Neural cell (in vitro differentiated cells): ENCODE data around the gene ARRDC2.

Experiments used
- EP300 ChIP-seq: fragments of 450-650 bp; conservative IDR thresholded peaks from 2 replicates; pipeline ENCODE4 v1.6.1; 2014; ENCODE audit warnings: antibody characterized with exemption, mild to moderate bottlenecking, moderate library complexity; ENCODE audit not compliant: poor library complexity, severe bottlenecking
- EZH2 ChIP-seq: fragments of 200-600, 300-800 bp; shearing (Covaris generic), sonication (generic); IDR thresholded peaks from 2 replicates; pipeline ENCODE4 v1.6.1; 2014; ENCODE audit warnings: antibody characterized with exemption, low read length, borderline replicate concordance, mild to moderate bottlenecking; ENCODE audit not compliant: insufficient read depth, poor library complexity, severe bottlenecking
- POLR2AphosphoS5 ChIP-seq: IDR thresholded peaks from 2 replicates; pipeline ENCODE4 v1.6.1; 2012
- REST ChIP-seq: IDR thresholded peaks from 2 replicates; pipeline ENCODE4 v1.6.1; 2012; ENCODE audit warnings: borderline replicate concordance
- SMC3 ChIP-seq: fragments of 450-650 bp; conservative IDR thresholded peaks from 2 replicates; pipeline ENCODE4 v1.6.1; 2014; ENCODE audit warnings: antibody characterized with exemption, mild to moderate bottlenecking, moderate library complexity; ENCODE audit not compliant: poor library complexity
- TF ChIP-seq, protein P1 (sequence below): fragments of 450-650 bp; IDR thresholded peaks from 2 replicates; pipeline ENCODE4 v1.5.1; 2014; ENCODE audit warnings: antibody characterized with exemption, mild to moderate bottlenecking, moderate library complexity; ENCODE audit not compliant: poor library complexity, severe bottlenecking

DNA sequence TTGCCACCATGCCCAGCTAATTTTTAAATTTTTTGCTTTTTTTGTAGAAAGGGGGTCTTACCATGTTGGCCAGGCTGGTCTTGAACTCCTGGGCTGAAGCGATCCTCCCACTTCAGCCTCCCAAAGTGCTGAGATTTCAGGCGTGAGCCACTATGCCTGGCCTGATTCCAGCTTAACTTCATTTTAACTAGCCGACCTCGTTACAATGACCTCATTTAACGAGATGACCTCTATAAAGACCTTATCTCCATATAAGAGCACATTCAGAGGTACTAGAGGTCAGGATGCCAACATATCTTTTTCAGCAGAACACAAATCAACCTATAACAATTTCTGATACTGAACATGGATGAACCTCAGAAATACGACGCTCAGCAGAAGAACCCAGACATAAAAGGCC is 30.5 kb upstream of the ARRDC2 start:
- TF ChIP-seq SMC3, result no peak
- no peak for TF ChIP-seq POLR2AphosphoS5
- TF ChIP-seq, protein P1, sequence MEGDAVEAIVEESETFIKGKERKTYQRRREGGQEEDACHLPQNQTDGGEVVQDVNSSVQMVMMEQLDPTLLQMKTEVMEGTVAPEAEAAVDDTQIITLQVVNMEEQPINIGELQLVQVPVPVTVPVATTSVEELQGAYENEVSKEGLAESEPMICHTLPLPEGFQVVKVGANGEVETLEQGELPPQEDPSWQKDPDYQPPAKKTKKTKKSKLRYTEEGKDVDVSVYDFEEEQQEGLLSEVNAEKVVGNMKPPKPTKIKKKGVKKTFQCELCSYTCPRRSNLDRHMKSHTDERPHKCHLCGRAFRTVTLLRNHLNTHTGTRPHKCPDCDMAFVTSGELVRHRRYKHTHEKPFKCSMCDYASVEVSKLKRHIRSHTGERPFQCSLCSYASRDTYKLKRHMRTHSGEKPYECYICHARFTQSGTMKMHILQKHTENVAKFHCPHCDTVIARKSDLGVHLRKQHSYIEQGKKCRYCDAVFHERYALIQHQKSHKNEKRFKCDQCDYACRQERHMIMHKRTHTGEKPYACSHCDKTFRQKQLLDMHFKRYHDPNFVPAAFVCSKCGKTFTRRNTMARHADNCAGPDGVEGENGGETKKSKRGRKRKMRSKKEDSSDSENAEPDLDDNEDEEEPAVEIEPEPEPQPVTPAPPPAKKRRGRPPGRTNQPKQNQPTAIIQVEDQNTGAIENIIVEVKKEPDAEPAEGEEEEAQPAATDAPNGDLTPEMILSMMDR, result no peak
- no peak for TF ChIP-seq EP300
- TF ChIP-seq EZH2, result no peak
- TF ChIP-seq REST, result no peak
